Stimulated activated CD4-positive, alpha-beta T cell treated with anti-CD3 and anti-CD28 coated beads, Interleukin-4, amount 100 ng/mL, for 24 hours (primary cell): ENCODE measurements around the gene SNX25.
"Not testable (repeated sequence)": the region's sequence is repeated elsewhere in the genome, so short reads cannot be mapped to it uniquely, and the experiment has no call there.

Experiments used
- DNase-seq: peaks from one replicate; pipeline ENCODE4 v3.0.0-alpha.2; 2020

The SNX25 gene

DNA sequence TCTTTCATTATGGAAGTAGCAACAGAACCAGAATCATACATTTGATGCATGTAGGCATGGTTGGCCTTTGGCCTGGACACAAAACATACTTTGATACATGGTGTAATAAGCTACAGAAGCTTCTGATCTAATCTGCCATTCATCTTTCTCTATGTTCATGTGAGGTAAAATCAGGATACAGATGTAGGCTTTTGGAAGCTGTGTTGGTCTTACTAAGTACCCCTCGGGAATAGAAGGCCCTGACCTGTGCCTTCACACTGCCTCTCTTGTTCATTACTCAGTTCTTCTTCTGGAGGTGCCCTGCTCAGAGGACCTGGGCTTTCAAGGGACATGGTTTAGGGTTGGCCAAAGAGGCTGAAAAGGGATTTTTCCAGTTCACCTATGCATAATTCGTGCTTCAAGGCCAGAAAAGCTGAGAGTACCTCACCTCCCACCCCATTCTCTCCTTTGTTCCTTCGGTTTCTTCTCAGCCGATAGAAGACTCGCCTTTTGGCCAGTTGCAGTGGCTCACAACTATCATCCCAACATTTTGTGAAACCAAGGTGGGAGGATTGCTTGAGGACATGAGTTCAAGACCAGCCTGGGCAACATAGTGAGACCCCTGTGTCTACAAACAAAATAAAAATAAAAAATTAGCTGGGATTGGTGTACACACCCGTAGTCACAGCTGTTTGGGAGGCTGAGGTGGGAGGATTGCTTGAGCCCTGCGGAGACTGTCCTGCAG, 25.9 kb downstream of the SNX25 start:
- DNase-seq = no peak

DNA sequence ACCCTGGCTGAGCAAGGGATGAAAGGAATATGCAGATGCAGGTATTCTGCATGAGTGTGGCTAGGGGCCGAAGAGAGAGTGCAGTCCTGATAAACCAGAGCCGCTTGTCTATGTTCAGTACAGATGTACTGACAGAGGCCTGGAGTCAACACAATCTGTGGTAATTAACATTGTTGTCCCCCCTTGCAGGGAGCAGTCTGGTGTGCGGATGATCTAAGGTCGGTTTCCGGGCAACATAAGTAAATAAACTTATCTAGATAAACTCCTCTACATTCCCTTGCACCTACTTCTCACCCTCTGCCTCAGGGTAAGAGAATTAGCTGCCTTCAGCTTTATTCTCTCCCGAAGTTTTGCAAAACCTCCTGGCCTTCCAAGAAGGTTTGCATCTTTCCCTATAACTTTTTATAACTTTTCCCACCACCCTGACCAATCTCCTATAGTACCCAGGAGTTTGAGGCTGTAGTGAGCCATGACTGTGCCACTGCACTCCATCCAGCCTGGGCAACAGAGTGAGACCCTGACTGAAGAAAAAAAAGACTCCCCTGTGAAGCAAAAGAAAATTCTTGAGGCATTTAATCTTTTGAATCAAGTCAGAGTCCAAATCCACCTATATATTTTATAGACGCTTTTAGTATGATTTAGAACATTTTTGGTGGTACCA, 26.6 kb downstream of the SNX25 start:
- DNase-seq = no peak

DNA sequence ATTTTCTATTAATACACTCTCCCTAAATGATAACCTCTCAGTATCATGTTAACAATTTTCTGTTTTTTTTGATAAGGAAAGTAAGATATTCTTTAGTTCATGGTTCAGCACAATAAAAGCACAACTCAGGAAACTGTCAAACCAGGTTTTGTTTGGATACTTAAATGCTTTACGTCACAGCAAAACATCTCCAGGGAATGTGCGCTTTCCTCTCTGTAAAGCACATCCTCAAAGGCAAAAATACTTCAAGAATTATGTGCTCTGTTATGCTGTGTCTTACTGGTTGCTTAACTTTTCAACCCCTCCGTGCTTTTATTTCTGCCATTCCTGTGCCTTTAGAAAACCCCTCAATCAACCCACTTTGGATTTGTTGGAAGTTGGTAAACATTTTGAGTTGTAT, 27.8 kb downstream of the SNX25 start:
- DNase-seq = no peak

DNA sequence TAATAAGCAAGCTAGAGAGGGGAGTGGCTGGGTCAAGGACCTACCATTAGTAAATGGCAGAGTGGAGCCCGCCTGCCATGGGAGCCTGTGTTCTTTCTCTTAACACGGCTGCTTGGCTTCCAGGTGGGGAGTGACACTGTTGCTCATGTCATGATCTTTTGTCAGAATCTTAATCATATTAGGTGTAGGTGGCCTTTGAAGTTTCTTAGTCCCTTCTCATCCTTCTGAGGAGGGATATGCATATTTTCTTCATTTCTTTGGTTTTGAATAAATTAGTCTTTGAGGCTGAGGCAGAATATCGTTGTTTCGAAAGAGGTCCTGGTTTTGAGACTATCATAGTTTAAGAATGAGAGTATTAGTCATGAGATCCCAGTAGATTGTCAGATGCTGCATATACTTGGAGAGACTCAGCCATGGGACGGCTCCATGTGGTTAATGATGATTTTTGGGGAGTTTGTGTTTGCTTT, 28.9 kb downstream of the SNX25 start:
- peak; percentile 39 for DNase-seq

DNA sequence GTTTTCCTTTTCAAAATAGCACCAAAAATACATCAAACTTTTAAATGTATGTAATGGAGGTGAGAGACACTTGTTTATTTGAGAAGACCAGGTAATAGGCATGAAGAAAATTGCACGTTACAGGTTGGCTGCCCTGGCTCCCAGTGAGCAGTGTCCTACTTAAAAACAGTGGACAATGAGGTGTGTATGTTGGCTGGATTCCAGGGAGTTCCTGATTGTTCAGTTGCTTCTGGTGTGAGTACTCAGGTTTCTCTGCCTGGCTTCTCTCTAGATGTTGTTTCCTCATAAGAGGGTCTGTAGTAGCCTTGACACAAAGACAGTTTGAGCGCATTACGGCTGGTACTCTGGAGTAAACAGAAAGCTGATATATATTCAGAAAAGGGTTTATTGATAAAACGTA, 29.4 kb downstream of the SNX25 start:
- no peak for DNase-seq

GRCh38 chr4:185240486-185240885, 31.1 kb downstream of the SNX25 start:
- not testable (repeated sequence) for DNase-seq

DNA sequence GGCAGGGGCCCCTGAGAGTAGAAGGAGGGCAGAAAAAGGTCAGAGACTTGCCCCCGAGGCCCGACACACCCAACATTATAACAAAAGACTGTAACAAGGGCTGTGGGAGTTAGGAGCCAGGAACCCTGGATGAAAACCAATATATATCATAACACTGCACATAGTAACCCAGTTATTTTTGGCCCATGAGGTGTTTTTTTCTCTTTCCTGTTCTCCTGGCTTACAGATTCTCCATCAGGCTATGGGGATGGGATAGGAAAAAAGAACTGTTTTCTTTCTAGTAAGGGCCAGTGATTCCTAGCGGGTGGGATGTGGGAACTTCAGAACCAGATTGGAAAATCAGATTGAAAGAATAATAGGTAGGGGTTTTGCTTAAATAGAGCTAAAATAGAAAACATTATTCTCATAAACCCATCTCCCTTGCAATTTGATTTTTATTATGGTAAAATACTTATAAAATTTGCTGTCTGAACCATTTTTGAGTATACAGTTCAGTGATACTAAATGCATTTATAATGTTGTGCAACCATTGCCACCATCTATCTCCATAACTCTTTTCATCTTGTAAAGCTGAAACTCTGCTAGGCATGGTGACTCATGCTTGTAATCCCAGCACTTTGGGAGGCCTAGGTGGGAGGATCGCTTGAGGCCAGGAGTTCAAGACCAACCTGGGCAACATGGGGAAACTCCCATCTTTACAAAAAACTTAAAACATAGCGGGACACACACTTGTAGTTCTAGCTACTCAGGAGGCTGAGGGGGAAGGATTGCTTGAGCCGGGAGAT, 33.5 kb downstream of the SNX25 start:
- no peak for DNase-seq

DNA sequence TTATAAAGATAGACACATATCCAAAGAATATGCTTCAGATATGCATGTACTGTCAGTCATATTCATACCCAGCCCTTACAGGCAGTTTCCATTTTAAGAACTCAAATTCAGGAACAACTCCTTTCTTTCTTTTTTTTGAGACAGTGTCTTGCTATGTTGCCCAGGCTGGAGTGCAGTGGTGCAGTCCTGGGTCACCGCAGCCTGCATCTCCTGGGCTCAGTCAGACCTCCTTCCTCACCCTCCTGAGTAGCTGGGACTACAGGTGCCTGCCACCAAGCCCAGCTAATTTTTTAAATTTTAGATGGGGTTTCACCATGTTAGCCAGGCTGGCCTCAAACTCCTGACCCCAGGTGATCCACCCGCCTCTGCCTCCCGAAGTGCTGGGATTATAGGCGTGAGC, 34.5 kb downstream of the SNX25 start:
- no peak for DNase-seq

DNA sequence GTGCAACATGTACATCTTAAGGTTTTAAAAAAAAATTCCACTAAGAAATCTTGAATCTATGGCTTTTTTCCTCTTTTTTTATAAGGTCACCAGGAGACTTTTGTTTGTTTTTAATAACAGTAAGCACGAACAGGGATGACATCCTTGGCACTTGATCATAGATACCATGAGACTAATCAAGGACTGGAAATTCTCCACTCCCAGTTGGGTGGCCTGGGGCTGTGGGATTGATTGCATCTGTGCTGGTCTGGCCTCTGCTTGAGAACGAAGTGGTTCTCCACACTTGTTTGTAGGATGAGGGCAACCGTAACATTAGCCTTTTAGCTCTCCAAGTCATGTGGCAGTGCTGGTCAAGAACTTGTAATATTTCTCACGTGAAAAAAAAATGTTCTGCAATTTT, 35.4 kb downstream of the SNX25 start:
- DNase-seq = no peak

- DNase-seq = no peak
These were observed 37.1 kb downstream of the SNX25 start for GRCh38 chr4:185246453-185246852.

- no peak for DNase-seq
These were observed 37.8 kb downstream of the SNX25 start for GRCh38 chr4:185247151-185247550.

DNA sequence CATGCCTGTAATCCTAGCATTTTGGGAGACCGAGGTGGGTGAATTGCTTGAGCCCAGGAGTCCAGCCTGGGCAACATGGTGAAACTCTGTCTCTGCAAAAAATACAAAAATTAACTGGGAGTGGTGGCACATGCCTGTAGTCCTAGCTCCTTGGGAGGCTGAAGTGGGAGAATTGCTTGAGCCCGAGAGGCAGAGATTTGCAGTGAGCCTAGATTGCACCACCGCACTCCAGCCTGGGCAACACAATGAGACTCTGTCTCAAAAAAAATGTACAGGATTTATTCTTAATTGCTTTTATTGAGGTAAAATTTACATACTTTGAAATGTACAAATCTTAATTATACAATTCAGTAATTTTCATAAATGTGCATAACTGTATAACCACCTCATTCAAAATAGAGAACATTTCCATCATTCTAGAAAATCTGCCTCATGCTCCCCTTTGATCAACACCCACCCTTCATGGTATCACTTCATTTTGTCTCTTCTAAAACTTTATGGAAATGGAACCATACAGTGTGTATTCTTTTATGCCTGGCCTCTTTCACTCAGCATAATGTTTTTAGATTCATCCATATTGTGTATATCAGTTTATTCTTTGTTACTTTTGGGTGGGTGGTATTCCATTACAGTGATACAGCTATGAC, 39.1 kb downstream of the SNX25 start:
- no peak for DNase-seq

DNA sequence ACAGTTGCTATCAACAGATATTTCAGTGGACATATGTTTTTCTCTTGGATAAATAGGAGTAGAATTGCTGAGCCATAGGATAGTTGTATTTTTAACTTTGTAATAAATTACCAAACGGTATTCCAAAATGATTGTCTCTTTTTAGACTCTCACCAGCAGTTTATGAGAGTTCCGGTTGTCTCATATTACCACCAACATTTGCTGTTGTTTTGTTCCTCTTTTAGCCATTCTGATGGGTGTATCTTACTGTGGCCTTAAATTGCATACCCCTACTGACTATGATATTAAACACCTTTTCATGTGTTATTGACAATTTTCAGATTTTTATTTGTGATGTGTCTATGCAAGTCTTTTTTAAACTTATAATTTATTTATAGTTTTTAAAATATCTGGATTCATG, 39.7 kb downstream of the SNX25 start:
- no peak for DNase-seq

DNA sequence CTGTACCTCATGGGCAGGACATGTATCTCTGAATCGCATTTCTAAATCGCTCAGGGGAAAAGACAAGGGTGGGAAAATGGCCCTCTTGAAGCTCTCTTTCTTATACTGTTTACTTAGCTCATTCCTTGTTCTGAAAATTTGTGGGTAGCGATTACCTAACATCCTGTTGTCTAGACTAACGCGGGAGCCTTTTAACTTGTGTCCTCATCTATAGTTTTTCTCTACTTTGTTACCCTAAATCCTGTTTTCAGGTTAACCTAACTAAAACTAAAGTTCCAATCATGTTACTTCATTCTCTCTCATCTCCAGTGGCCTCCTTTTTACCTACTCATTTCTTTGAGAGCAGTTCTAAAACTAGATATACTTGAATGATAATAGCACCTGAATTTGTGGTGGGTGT, 45.0 kb downstream of the SNX25 start:
- no peak for DNase-seq

GRCh38 chr4:185255868-185256267, 46.5 kb downstream of the SNX25 start:
- DNase-seq = no peak

DNA sequence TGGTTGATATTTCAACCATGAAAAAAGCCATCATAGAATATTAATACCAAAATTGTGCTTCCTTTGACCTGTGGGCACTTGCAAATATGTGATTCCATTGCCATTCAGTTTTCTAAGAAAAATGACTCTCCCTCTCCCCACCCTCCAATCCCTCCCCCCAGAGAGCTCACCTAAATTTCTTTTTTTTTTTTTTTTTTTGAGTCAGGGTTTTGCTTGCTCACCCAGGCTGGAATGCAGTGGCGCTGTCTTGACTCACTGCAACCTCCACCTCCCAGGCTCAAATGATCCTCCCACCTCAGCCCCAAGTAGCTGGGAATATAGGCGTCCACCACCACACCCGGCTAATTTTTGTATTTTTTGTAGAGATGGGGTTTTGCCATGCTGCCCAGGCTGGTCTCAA, 47.0 kb downstream of the SNX25 start:
- DNase-seq = no peak

DNA sequence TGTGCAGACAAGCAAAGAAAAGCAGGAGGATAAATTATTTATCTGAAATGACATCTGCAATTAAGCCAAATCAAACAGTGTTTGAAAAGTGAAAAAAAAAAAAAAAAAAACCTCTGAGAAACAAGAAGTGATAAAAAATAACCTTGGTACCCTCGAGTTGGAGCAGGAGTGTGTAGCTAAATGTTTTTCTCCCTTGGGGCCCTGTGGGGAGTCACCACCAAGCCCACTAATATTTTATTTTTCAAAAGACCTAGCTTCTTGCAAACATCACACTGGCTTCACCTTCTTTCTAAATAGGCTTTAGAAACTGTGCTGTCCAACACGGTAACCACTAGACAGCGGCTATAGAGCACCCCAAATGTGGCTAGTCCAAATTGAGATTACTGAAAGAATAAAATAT, 47.7 kb downstream of the SNX25 start:
- no peak for DNase-seq

DNA sequence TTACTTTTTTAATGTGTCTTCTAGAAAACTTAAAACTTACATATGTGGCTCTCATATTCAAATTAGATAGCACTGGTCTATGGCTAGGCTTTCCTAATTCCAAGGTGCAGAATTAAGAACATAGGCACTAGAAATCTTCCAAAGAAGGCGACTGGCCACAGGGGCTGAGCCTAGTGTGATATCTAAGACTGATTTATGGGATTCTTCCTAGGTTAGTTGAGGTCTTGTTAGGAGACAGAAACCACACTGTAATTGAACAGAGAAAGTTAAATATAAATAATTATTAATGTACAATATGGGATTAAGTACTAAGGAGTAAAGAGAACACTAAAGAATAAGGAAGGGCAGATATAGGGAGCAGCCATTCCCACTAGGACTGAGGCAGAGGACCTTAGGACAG, 48.3 kb downstream of the SNX25 start:
- DNase-seq = no peak

DNA sequence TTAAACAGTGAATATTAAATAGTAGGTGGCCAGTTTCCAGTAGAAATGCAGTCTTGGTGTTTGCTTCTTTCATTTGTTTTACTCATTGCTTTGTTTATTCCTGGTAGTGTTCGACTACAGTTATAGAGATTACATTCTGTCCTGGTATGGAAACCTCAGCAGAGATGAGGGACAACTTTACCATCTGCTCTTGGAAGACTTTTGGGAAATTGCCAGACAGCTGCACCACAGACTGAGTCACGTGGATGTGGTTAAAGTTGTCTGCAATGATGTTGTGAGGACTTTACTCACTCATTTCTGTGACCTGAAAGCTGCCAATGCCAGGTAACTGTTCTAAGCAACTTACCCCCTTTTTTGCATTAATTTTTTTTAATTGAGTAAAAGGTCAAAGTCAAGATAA, 49.3 kb downstream of the SNX25 start:
- not testable (repeated sequence) for DNase-seq

GRCh38 chr4:185259719-185260118, 50.3 kb downstream of the SNX25 start:
- no peak for DNase-seq

DNA sequence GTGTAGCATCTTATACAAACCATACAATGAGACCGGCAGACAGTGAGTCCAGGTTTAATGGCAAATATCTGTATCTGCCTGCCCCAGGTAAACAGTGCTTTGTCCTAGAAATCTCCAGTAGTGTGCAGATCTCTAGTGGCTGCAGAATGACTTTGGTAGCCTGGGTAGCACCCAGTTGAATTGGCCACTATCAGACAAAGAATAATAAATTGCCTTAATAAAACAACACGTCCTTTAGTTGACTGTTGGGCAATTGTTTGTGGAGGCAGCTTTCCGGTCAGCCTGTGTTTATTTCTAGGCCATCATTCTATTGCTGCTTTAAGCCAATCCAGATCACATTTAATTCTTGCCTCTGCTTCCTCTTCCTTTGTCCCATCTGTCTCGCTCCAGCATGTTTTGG, 52.5 kb downstream of the SNX25 start:
- no peak for DNase-seq

- DNase-seq = no peak
These were observed 54.0 kb downstream of the SNX25 start for GRCh38 chr4:185263419-185263818.

- DNase-seq = no peak
These were observed 56.5 kb downstream of the SNX25 start for GRCh38 chr4:185265942-185266341.
